HepG2 (cell line): ENCODE measurements around the gene SLX4. TPM values are rescaled to one million over a fixed set of nuclear protein-coding genes. Genes with fewer than 3 reads are reported as not detected.

Experiments
- GMEB1 ChIP-seq: sonication (generic); formaldehyde crosslinking; IDR thresholded peaks from 2 replicates; pipeline ENCODE4 v1.5.1; 2020; ENCODE audit warnings: missing genetic modification reagents, mild to moderate bottlenecking, borderline replicate concordance
- KDM1A ChIP-seq: IDR thresholded peaks from 2 replicates; pipeline ENCODE4 v1.6.1; 2016; ENCODE audit warnings: missing compliant biosample characterization
- KDM3A ChIP-seq: IDR thresholded peaks from 2 replicates; pipeline ENCODE4 v1.6.1; 2018; ENCODE audit warnings: low read depth, missing compliant biosample characterization
- KDM5A ChIP-seq: fragments of 200-600 bp; sonication (generic); IDR thresholded peaks from 2 replicates; pipeline ENCODE4 v1.7.0; 2018; ENCODE audit warnings: antibody characterized with exemption, mild to moderate bottlenecking, low read length, borderline replicate concordance
- MBD4 ChIP-seq: IDR thresholded peaks from 2 replicates; pipeline ENCODE4 v1.6.1; 2012; ENCODE audit warnings: low read length, inconsistent platforms, borderline replicate concordance
- PAWR ChIP-seq: sonication (generic); formaldehyde crosslinking; IDR thresholded peaks from 2 replicates; pipeline ENCODE4 v1.4.0; 2020; ENCODE audit warnings: missing genetic modification reagents, mild to moderate bottlenecking, borderline replicate concordance
- U2AF2 ChIP-seq: fragments of 200-400 bp; formaldehyde crosslinking; IDR thresholded peaks from 2 replicates; pipeline ENCODE4 v1.6.1; 2017; ENCODE audit warnings: low read depth, mild to moderate bottlenecking, low read length
- ZBTB38 ChIP-seq: sonication (generic); formaldehyde crosslinking; IDR thresholded peaks from 2 replicates; pipeline ENCODE4 v1.5.1; 2020; ENCODE audit warnings: mild to moderate bottlenecking, missing genetic modification reagents
- ZNF121 ChIP-seq: sonication (generic); formaldehyde crosslinking; IDR thresholded peaks from 2 replicates; pipeline ENCODE4 v1.5.0; 2020; ENCODE audit warnings: mild to moderate bottlenecking, missing genetic modification reagents
- ZNF770 ChIP-seq: sonication (generic); formaldehyde crosslinking; IDR thresholded peaks from 2 replicates; pipeline ENCODE4 v1.5.0; 2020; ENCODE audit warnings: mild to moderate bottlenecking, missing genetic modification reagents
- polyA plus RNA-seq, 8 experiments: library from polyadenylated mRNA; depleted of rRNA in 3 of 8; stranded (reverse) in 7 of 8; unstranded in 1 of 8; fragments of >200 nt; fragmentation: Illumina TruSeq in 4 of 8; extraction: Trizol in 4 of 8; gene quantifications; 2 replicates each; pipeline versions ENCODE4 v1.2.1 to v1.2.3, GENCODE V29; 2011 to 2016; ENCODE audit warnings: low read depth in 4 of 8, missing spikeins in 1 of 8, mixed read lengths in 1 of 8; ENCODE audit not compliant: insufficient read depth in 1 of 8
- total RNA-seq, 5 experiments: library from RNA; depleted of rRNA; stranded (reverse); fragments of >200 nt; fragmentation: Illumina TruSeq; extraction: Trizol; gene quantifications; 2 replicates each; pipeline ENCODE4 v1.2.3, GENCODE V29; 2016; ENCODE audit warnings: low read depth in 1 of 5

Gene SLX4
- total and polyA plus RNA-seq, 2 of the 13 experiments (the other 11 are each of a cell fraction or from before 2014, with no cell fraction given): 1.1 to 3.6 TPM

GRCh38 chr16:3612510-3613466, 1.4 kb upstream of the SLX4 start (continued):
- TF ChIP-seq MBD4: no peak
- TF ChIP-seq KDM1A (CRISPR knock-in tag): no peak
- no peak for TF ChIP-seq KDM5A
- no peak for TF ChIP-seq U2AF2
- no peak for TF ChIP-seq GMEB1 (CRISPR knock-in tag)
- TF ChIP-seq KDM3A (CRISPR knock-in tag): no peak
- peak; percentile 79; the same call in 1 of the 2 replicates for TF ChIP-seq ZBTB38 (CRISPR knock-in tag)
- peak; percentile 58; the same call in 1 of the 2 replicates for TF ChIP-seq ZNF770 (CRISPR knock-in tag)
- TF ChIP-seq ZNF121: peak; percentile 46; the same call in 1 of the 2 replicates
- no peak for TF ChIP-seq PAWR (CRISPR knock-in tag)
